ENCODE results near the gene ACSS2.

ACSS2 gene

GRCh38 chr20:34955231-34956040, 79.0 kb downstream of the ACSS2 start, which contains the start of the genes GSS and MYH7B:
Gene GSS (minus strand): TSS chr20:34955806. CDS start chr20:34951852, 3,954 bp downstream.
Gene MYH7B (plus strand): TSS chr20:34955868. CDS start chr20:34978006, 22,138 bp downstream.
- DNase-seq (ENCODE audit: low read depth): peak; percentile 93
- H3K4me3 ChIP-seq (ENCODE audit: low read length): peak within 1 kb of the TSS; percentile 83
- TF ChIP-seq CTCF (conservative IDR thresholded peaks at IDR 0.05; ENCODE audit: low read length): peak; percentile 48

GRCh38 chr20:34956041-34956458, 79.6 kb downstream of the ACSS2 start:
- no peak for DNase-seq (ENCODE audit: low read depth)
- peak overlapping the region; percentile 83 for H3K4me3 ChIP-seq (ENCODE audit: low read length)
- no peak for TF ChIP-seq CTCF (conservative IDR thresholded peaks at IDR 0.05; ENCODE audit: low read length)

GRCh38 chr20:34956751-34957472, 80.5 kb downstream of the ACSS2 start:
- TF ChIP-seq CTCF (conservative IDR thresholded peaks at IDR 0.05; ENCODE audit: low read length): no peak
- H3K4me3 ChIP-seq (ENCODE audit: low read length): no peak overlapping the region
- no peak for DNase-seq (ENCODE audit: low read depth)

- TF ChIP-seq CTCF (conservative IDR thresholded peaks at IDR 0.05; ENCODE audit: low read length): no peak
- no peak overlapping the region for H3K4me3 ChIP-seq (ENCODE audit: low read length)
- DNase-seq (ENCODE audit: low read depth): no peak
These were observed 88.1 kb downstream of the ACSS2 start for GRCh38 chr20:34964486-34964885.

GRCh38 chr20:34965051-34965450, 88.6 kb downstream of the ACSS2 start:
- no peak for TF ChIP-seq CTCF (conservative IDR thresholded peaks at IDR 0.05; ENCODE audit: low read length)
- no peak overlapping the region for H3K4me3 ChIP-seq (ENCODE audit: low read length)
- no peak for DNase-seq (ENCODE audit: low read depth)

- TF ChIP-seq CTCF (conservative IDR thresholded peaks at IDR 0.05; ENCODE audit: low read length): no peak
- H3K4me3 ChIP-seq (ENCODE audit: low read length): no peak overlapping the region
- DNase-seq (ENCODE audit: low read depth): no peak
These were observed 91.0 kb downstream of the ACSS2 start for GRCh38 chr20:34967421-34967820.

Data from AG10803 (cell line).